Stimulated activated naive CD8-positive, alpha-beta T cell treated with anti-CD3 and anti-CD28 coated beads, Interleukin-15, Interleukin-2, amounts not matched to agents 100 ng/mL and 50 ng/mL, for 24 hours (primary cell): Measurements from ENCODE around the gene GPR180.
"Not testable (repeated sequence)": the region's sequence is repeated elsewhere in the genome, so short reads cannot be mapped to it uniquely, and the experiment has no call there.

ENCODE experiments used
- H3K27ac Mint-ChIP-seq: one replicate; pipeline ENCODE4 v1.8.0; 2021; ENCODE audit warnings: mild to moderate bottlenecking, mixed read lengths
- H3K27me3 Mint-ChIP-seq: one replicate; pipeline ENCODE4 v1.8.0; 2021; ENCODE audit warnings: mixed read lengths
- H3K36me3 Mint-ChIP-seq: one replicate; pipeline ENCODE4 v1.8.0; 2021; ENCODE audit warnings: low read depth, mixed read lengths
- H3K4me1 Mint-ChIP-seq: one replicate; pipeline ENCODE4 v1.8.0; 2021; ENCODE audit warnings: low read depth, mixed read lengths
- H3K4me3 Mint-ChIP-seq: one replicate; pipeline ENCODE4 v1.8.0; 2021; ENCODE audit warnings: mild to moderate bottlenecking, mixed read lengths
- H3K9me3 Mint-ChIP-seq: one replicate; pipeline ENCODE4 v1.8.0; 2021; ENCODE audit warnings: mixed read lengths

GPR180 gene

DNA sequence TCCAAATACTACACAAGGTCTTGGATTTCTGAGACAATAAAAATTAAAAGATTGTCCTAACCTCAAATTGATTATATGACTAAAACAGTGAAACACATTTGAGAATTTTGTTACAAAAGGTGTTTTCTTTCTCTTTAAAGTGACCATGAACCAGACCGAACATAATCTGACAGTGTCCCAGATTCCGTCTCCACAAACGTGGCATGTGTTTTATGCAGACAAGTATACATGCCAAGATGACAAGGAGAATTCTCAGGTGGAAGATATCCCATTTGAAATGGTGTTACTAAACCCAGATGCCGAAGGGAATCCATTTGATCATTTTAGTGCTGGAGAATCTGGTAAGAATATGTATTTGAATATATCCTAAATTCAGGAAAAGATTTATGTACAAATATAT, 10.4 kb downstream of the GPR180 start:
- Mint-ChIP-seq H3K9me3 (no peaks in the 10 kb centered on the region), H3K27ac (no peak overlapping the region), H3K27me3 (no peaks in the 10 kb centered on the region), H3K4me1 (peaks cover 11% of the 10 kb centered on the region), H3K4me3 (no peak overlapping the region), H3K36me3 (peaks cover 38% of the 10 kb centered on the region)

DNA sequence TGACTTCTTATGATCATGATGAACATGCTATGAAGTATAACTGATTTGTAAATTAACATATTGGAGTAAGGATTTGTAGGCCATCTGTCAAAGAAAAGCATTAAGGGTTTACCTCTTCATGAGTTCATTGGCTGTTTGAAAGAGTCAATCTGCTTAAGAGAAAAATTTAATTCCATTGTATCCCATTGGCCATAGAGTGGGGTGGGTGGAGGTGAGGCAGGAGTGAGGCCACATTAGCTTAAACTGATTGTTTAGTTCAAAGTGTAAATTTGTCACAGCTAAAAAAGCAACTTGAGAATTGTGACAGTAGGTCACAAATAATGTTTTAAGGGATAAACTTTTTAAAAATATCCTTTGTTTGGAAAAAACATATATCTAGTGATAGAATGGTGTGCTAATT, 11.4 kb downstream of the GPR180 start:
- H3K27me3 Mint-ChIP-seq, result no peaks in the 10 kb centered on the region
- H3K9me3 Mint-ChIP-seq, result no peaks in the 10 kb centered on the region
- peaks cover 38% of the 10 kb centered on the region for H3K36me3 Mint-ChIP-seq
- H3K27ac Mint-ChIP-seq, result no peak overlapping the region
- no peak overlapping the region for H3K4me3 Mint-ChIP-seq
- H3K4me1 Mint-ChIP-seq, result peaks cover 4% of the 10 kb centered on the region

DNA sequence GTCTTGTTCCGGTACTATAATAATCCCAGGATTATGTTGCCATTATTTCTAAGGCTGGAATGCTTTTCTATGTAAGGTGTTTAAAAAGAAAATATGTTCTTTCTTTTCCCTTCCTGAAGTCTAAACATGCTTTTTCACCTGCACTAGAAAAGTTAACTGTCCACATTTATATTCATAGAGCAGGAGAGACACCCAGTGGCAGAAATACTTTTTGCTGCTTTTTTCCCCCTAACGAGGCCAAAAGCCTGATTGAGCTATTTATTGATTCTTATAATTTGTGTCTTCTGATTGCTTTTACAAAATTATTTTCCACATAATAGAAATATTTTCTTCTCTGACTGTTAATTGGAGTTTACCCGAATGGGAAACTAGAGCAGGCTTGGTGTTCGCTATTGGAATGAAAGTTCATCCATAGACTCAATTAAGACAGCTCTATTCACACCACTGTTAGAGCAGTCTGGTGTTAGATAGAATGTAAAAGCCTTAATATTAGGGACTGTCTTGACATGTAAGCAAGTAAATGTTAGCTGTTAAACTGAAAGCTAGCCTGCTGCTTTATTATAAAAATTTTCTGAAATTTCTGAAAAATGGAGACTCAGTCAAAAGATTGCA, 15.8 kb downstream of the GPR180 start:
- H3K9me3 Mint-ChIP-seq, result no peaks in the 10 kb centered on the region
- peaks cover 51% of the 10 kb centered on the region for H3K36me3 Mint-ChIP-seq
- no peaks in the 10 kb centered on the region for H3K27me3 Mint-ChIP-seq
- H3K4me1 Mint-ChIP-seq, result peaks cover 4% of the 10 kb centered on the region
- no peak overlapping the region for H3K4me3 Mint-ChIP-seq
- H3K27ac Mint-ChIP-seq, result no peak overlapping the region

- peaks cover 44% of the 10 kb centered on the region for H3K36me3 Mint-ChIP-seq
- H3K27me3 Mint-ChIP-seq, result no peaks in the 10 kb centered on the region
- H3K9me3 Mint-ChIP-seq, result no peaks in the 10 kb centered on the region
- no peak overlapping the region for H3K4me3 Mint-ChIP-seq
- H3K4me1 Mint-ChIP-seq, result no peaks in the 10 kb centered on the region
- H3K27ac Mint-ChIP-seq, result no peak overlapping the region
Measured at GRCh38 chr13:94620286-94620896, 18.7 kb downstream of the GPR180 start.

GRCh38 chr13:94622344-94622743, 20.7 kb downstream of the GPR180 start:
- H3K4me3 Mint-ChIP-seq, result no peak overlapping the region
- no peak overlapping the region for H3K27ac Mint-ChIP-seq
- no peaks in the 10 kb centered on the region for H3K9me3 Mint-ChIP-seq
- H3K27me3 Mint-ChIP-seq, result no peaks in the 10 kb centered on the region
- H3K4me1 Mint-ChIP-seq, result no peaks in the 10 kb centered on the region
- H3K36me3 Mint-ChIP-seq, result peaks cover 50% of the 10 kb centered on the region

DNA sequence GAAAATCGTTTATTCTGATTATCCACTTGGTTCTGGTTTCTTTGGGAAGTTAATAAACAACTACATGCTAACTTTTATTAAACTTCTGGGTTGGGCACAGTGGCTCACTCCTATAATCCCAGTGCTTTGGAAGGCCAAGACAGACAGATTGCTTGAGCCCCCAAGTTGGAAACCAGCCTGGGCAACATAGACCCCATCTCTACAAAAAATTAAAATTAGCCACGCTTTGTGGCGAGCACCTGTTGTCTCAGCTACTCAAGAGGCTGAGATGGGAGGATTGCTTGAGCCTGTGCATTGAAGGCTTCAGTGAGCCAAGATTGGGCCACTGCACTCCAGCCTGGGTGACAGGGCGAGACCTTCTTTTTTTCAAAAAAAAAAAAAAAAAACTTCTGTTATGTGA, 21.7 kb downstream of the GPR180 start:
- Mint-ChIP-seq H3K27me3 (no peaks in the 10 kb centered on the region), H3K4me3 (no peak overlapping the region), H3K36me3 (peaks cover 47% of the 10 kb centered on the region), H3K27ac (no peak overlapping the region), H3K4me1 (no peaks in the 10 kb centered on the region), H3K9me3 (no peaks in the 10 kb centered on the region)

GRCh38 chr13:94630858-94631257, 29.2 kb downstream of the GPR180 start:
- Mint-ChIP-seq H3K36me3 (peaks cover 65% of the 10 kb centered on the region), H3K4me1 (peaks cover under 1% of the 10 kb centered on the region), H3K9me3 (peaks cover under 1% of the 10 kb centered on the region), H3K27me3 (no peaks in the 10 kb centered on the region), H3K27ac (no peak overlapping the region), H3K4me3 (no peak overlapping the region)

DNA sequence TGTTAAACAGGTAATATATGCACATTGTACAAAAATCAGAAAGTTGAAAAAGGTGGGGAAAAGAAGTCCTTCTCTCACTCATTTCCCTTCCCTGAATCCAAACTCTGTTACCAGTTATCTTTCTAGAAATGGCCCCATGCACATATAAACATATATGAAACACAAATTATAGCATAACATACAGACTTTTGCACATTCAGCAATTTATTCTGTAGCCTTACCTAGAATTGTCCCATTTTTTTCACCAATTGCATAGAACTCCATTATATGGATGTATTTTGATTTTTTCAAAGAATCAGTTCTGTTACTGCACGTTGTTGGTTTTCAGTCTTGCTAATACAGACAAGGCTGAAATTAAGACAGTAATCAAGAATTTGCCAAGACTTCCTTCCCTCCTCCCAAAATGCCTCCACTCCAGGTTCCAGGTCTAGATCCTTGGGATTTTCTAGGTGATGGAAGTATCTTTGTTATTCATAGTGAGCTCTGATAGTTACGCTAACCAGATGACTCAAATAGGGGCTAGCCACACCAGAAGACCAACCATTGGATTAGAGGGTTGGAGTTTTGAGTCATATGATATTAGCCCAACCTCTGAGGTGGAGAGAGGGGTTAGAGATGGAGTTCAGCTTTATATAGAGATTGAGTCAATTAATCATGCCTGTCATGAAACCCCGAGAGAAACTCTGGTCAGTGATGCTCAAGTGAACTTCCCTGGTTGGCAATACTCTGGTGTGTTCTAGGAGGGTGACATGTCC, 30.7 kb downstream of the GPR180 start:
- Mint-ChIP-seq H3K27me3 (no peaks in the 10 kb centered on the region), H3K27ac (no peak overlapping the region), H3K9me3 (peaks cover 3% of the 10 kb centered on the region), H3K36me3 (peaks cover 59% of the 10 kb centered on the region), H3K4me1 (peaks cover 10% of the 10 kb centered on the region), H3K4me3 (no peak overlapping the region)

- not testable (repeated sequence) for H3K9me3 Mint-ChIP-seq, H3K4me3 Mint-ChIP-seq, H3K4me1 Mint-ChIP-seq, H3K27ac Mint-ChIP-seq, H3K27me3 Mint-ChIP-seq
- peaks cover 39% of the 10 kb centered on the region for H3K36me3 Mint-ChIP-seq
Measured at GRCh38 chr13:94636096-94636495, 34.4 kb downstream of the GPR180 start.

GRCh38 chr13:94636942-94637578, 35.4 kb downstream of the GPR180 start:
- H3K27ac Mint-ChIP-seq, result no peak overlapping the region
- peaks cover 7% of the 10 kb centered on the region for H3K9me3 Mint-ChIP-seq
- peaks cover 31% of the 10 kb centered on the region for H3K36me3 Mint-ChIP-seq
- no peak overlapping the region for H3K4me3 Mint-ChIP-seq
- peaks cover 9% of the 10 kb centered on the region for H3K27me3 Mint-ChIP-seq
- H3K4me1 Mint-ChIP-seq, result peaks cover 10% of the 10 kb centered on the region

DNA sequence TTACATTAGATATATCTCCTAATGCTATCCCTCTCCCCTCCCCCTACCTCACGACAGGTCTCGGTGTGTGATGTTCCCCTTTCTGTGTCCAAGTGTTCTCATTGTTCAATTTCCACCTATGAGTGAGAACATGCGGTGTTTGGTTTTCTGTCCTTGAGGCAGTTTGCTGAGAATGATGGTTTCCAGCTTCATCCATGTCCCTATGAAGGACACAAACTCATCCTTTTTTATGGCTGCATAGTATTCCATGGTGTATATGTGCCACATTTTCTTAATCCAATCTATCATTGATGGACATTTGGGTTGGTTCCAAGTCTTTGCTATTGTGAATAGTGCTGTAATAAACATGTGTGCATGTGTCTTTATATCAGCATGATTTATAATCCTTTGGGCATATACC, 36.0 kb downstream of the GPR180 start:
- not testable (repeated sequence) for H3K4me1 Mint-ChIP-seq, H3K27ac Mint-ChIP-seq, H3K9me3 Mint-ChIP-seq, H3K4me3 Mint-ChIP-seq, H3K27me3 Mint-ChIP-seq
- H3K36me3 Mint-ChIP-seq, result peaks cover 27% of the 10 kb centered on the region

GRCh38 chr13:94640721-94641120, 39.1 kb downstream of the GPR180 start:
- Mint-ChIP-seq H3K9me3 (peaks cover 7% of the 10 kb centered on the region), H3K36me3 (peaks cover 4% of the 10 kb centered on the region), H3K4me3 (no peak overlapping the region), H3K4me1 (peaks cover 10% of the 10 kb centered on the region), H3K27me3 (peaks cover 9% of the 10 kb centered on the region), H3K27ac (no peak overlapping the region)

- Mint-ChIP-seq H3K9me3 (peaks cover 4% of the 10 kb centered on the region), H3K27me3 (peaks cover 9% of the 10 kb centered on the region), H3K36me3 (no peaks in the 10 kb centered on the region), H3K4me3 (no peak overlapping the region), H3K4me1 (peaks cover 3% of the 10 kb centered on the region), H3K27ac (no peak overlapping the region)
Measured at GRCh38 chr13:94641409-94641941, 39.8 kb downstream of the GPR180 start.

DNA sequence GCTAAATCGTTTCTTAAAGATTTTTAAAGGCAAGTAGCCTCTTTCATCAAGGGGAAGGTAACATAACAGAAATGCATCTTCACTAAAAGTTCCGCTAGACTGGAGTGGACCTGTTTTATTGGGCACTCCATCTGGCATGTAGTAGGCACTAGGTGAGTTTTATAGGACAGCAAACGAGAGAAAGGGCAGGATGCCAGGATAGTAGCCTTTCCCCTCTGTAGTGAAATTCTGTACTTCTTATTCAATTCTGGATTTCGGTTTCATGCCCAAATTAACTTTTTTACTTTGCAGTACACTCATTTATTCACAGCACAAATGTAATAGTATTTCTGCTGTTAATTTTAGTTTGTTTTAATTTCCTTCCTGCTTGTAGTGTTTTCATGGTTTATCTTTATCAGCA, 45.2 kb downstream of the GPR180 start:
- Mint-ChIP-seq H3K4me1 (no peaks in the 10 kb centered on the region), H3K4me3 (no peak overlapping the region), H3K36me3 (no peaks in the 10 kb centered on the region), H3K27me3 (no peaks in the 10 kb centered on the region), H3K27ac (no peak overlapping the region), H3K9me3 (no peaks in the 10 kb centered on the region)

DNA sequence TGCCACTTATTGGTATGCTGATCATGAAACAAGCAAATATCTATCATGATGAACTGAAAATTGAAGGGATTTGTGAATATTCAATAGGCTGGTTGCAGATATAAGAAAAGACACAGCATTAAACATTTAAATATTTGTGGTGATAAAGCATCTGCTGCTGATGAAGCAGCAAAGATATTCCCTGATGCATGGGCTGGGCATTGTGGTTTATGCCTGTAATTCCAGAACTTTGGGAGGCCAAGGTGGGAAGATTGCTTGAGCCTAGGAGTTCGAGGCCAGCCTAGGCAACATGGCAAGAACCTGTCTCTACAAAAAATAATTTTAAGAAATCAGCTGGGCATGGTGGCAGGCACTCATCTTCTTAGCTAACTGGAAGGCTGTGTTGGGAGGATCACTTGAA, 54.5 kb downstream of the GPR180 start:
- Mint-ChIP-seq H3K9me3 (no peaks in the 10 kb centered on the region), H3K27ac (no peak overlapping the region), H3K4me3 (no peak overlapping the region), H3K4me1 (peaks cover 17% of the 10 kb centered on the region), H3K36me3 (no peaks in the 10 kb centered on the region), H3K27me3 (peaks cover 21% of the 10 kb centered on the region)
